Breast epithelium (tissue), 4 donors: Measurements from ENCODE around the gene RHOJ. TPM values are rescaled to one million over a fixed set of nuclear protein-coding genes. Genes with fewer than 3 reads are reported as not detected.

Experiments used
- DNase-seq, 2 donors: peaks; one replicate each; pipeline ENCODE4 v3.0.0-alpha.2; 2019; ENCODE audit warnings: low spot score in 2 of 2
- H3K27ac ChIP-seq, 2 donors: fragments of 200-600 bp; sonication (generic) in 1 of 2; one replicate each; pipeline ENCODE4 v1.5.1; 2016 to 2019; ENCODE audit warnings: mild to moderate bottlenecking in 1 of 2
- H3K27me3 ChIP-seq, 2 donors: fragments of 200-600 bp; sonication (generic) in 1 of 2; one replicate each; pipeline versions ENCODE4 v1.5.1 to v1.6.0; 2017 to 2019; ENCODE audit warnings: control low read depth in 1 of 2, mild to moderate bottlenecking in 1 of 2
- H3K36me3 ChIP-seq: fragments of 200-600 bp; one replicate; pipeline ENCODE4 v1.5.1; 2019
- H3K4me1 ChIP-seq, 2 donors: fragments of 200-600 bp; sonication (generic); one replicate each; pipeline ENCODE4 v1.5.1; 2016 to 2019; ENCODE audit warnings: control low read depth in 1 of 2
- H3K4me3 ChIP-seq, 3 donors: fragments of 200-600 bp; sonication (generic); 1 replicate in 2 of 3; 2 replicates in 1 of 3; pipeline ENCODE4 v1.5.1; 2016 to 2019; ENCODE audit warnings: mild to moderate bottlenecking in 3 of 3, moderate library complexity in 2 of 3
- H3K9me3 ChIP-seq, 2 donors: fragments of 200-600 bp; sonication (generic) in 1 of 2; one replicate each; pipeline ENCODE4 v1.5.1; 2016 to 2019; ENCODE audit warnings: control low read depth in 1 of 2
- CTCF ChIP-seq, 3 donors: fragments of 450-650 bp; IDR thresholded peaks; one replicate each; pipeline ENCODE4 v1.5.1; 2016 to 2017; ENCODE audit warnings: antibody characterized with exemption in 3 of 3, mild to moderate bottlenecking in 3 of 3, moderate library complexity in 3 of 3
- POLR2A ChIP-seq: fragments of 450-650 bp; IDR thresholded peaks from one replicate; pipeline ENCODE4 v1.6.1; 2016; ENCODE audit warnings: antibody characterized with exemption, mild to moderate bottlenecking, moderate library complexity
- POLR2AphosphoS5 ChIP-seq, 3 donors: sonication (generic); formaldehyde crosslinking; IDR thresholded peaks; one replicate each; pipeline ENCODE4 v1.6.1; 2017; ENCODE audit warnings: antibody characterized with exemption in 3 of 3
- intact Hi-C: fragments of 100-400 bp; cut with DNase I; formaldehyde crosslinking; loops from one replicate; pipeline ENCODE4 v1.15.1; 2023; ENCODE audit warnings: low total_unique reads
- total RNA-seq, 3 donors: library from RNA; depleted of rRNA; stranded (reverse); fragments of >200 nt; gene quantifications; one replicate each; pipeline ENCODE4 v1.1.0, GENCODE V29; 2016

Gene RHOJ
- total RNA-seq, 3 donors from 2014 or later = 2.4 to 12.5 (median 11.4) TPM

- H3K4me1 ChIP-seq = no peaks in the 10 kb centered on the region
- H3K9me3 ChIP-seq = no peaks in the 10 kb centered on the region
- intact Hi-C loops = no loop called here
- no peaks in the 10 kb centered on the region for H3K27me3 ChIP-seq
- H3K4me3 ChIP-seq = no peak overlapping the region
- H3K27ac ChIP-seq = no peak overlapping the region
- no peaks in the 10 kb centered on the region for H3K36me3 ChIP-seq
- no peak for DNase-seq
- TF ChIP-seq POLR2AphosphoS5 (IDR thresholded peaks at IDR 0.05) (no peak), CTCF (IDR thresholded peaks at IDR 0.05) (no peak), POLR2A (no peak)
These were observed 11.0 kb upstream of the RHOJ start for GRCh38 chr14:63193236-63193635.

GRCh38 chr14:63200035-63200740 is 4.1 kb upstream of the RHOJ start:
- TF ChIP-seq POLR2A (no peak), POLR2AphosphoS5 (IDR thresholded peaks at IDR 0.05) (no peak), CTCF (IDR thresholded peaks at IDR 0.05) (no peak)
- no peaks in the 10 kb centered on the region for H3K36me3 ChIP-seq
- no peak overlapping the region for H3K27ac ChIP-seq
- H3K27me3 ChIP-seq = no peaks in the 10 kb centered on the region
- no peak for DNase-seq
- intact Hi-C loops = no loop called here
- no peaks in the 10 kb centered on the region for H3K4me1 ChIP-seq
- H3K4me3 ChIP-seq = no peak overlapping the region
- no peaks in the 10 kb centered on the region for H3K9me3 ChIP-seq

- no peak for DNase-seq
These were observed 3.5 kb upstream of the RHOJ start for GRCh38 chr14:63200767-63201166.

GRCh38 chr14:63203015-63203414 is 1.2 kb upstream of the RHOJ start:
- no peaks in the 10 kb centered on the region for H3K4me1 ChIP-seq
- no peak overlapping the region for H3K4me3 ChIP-seq
- no peak for DNase-seq
- intact Hi-C loops = no loop called here
- TF ChIP-seq CTCF (IDR thresholded peaks at IDR 0.05) = no peak
- TF ChIP-seq POLR2AphosphoS5 (IDR thresholded peaks at IDR 0.05) = no peak
- TF ChIP-seq POLR2A = no peak
- H3K9me3 ChIP-seq = no peaks in the 10 kb centered on the region
- no peaks in the 10 kb centered on the region for H3K27me3 ChIP-seq
- H3K36me3 ChIP-seq = no peaks in the 10 kb centered on the region
- H3K27ac ChIP-seq = peak overlapping the region in 1 of 2 donors; percentile 95

More at GRCh38 chr14:63200767-63201166, 3.5 kb upstream of the RHOJ start:
- Histone ChIP-seq H3K27me3 (no peaks in the 10 kb centered on the region), H3K27ac (no peak overlapping the region), H3K4me3 (no peak overlapping the region), H3K36me3 (no peaks in the 10 kb centered on the region), H3K9me3 (no peaks in the 10 kb centered on the region), H3K4me1 (no peaks in the 10 kb centered on the region)
- TF ChIP-seq CTCF (IDR thresholded peaks at IDR 0.05) (no peak), POLR2AphosphoS5 (IDR thresholded peaks at IDR 0.05) (no peak), POLR2A (no peak)
- intact Hi-C loops = no loop called here

- Histone ChIP-seq H3K9me3 (no peaks in the 10 kb centered on the region), H3K36me3 (no peaks in the 10 kb centered on the region), H3K4me3 (peak overlapping the region; percentile 43 to 72 (median 54)), H3K27ac (peak overlapping the region; percentile 78 to 95), H3K27me3 (no peaks in the 10 kb centered on the region), H3K4me1 (no peaks in the 10 kb centered on the region)
- peak; percentile 54 to 76 for DNase-seq
- peak; percentile 65 to 74 (median 73) for TF ChIP-seq POLR2AphosphoS5 (IDR thresholded peaks at IDR 0.05)
- no peak for TF ChIP-seq POLR2A
- intact Hi-C loops = no loop called here
These were observed 431 bp upstream of the RHOJ start for GRCh38 chr14:63203618-63204406.
